Astrocyte (in vitro differentiated cells and primary cell): ENCODE data around the gene CMC1.

Experiments used
- CTCF ChIP-seq: IDR thresholded peaks from 2 replicates; pipeline ENCODE4 v1.5.1; 2011; ENCODE audit warnings: low read depth, mild to moderate bottlenecking, inconsistent platforms, low read length, moderate library complexity; ENCODE audit not compliant: insufficient read depth
- EZH2 ChIP-seq: IDR thresholded peaks from 2 replicates; pipeline ENCODE4 v1.6.1; 2012; ENCODE audit warnings: mild to moderate bottlenecking, low read length, inconsistent platforms; ENCODE audit not compliant: insufficient read depth

- TF ChIP-seq CTCF (no peak), EZH2 (no peak)
These were observed 51.2 kb downstream of the CMC1 start for GRCh38 chr3:28292622-28293021.
